MM.1S (cell line): Measurements from ENCODE around the gene USP13.

Experiments
- EZH2phosphoT487 ChIP-seq: fragments of 300-600 bp; sonication (generic); IDR thresholded peaks from 2 replicates; pipeline ENCODE4 v1.6.1; 2018; ENCODE audit warnings: antibody characterized with exemption, low read length
- TF ChIP-seq, protein P1 (sequence below): fragments of 300-600 bp; sonication (generic); IDR thresholded peaks from 2 replicates; pipeline ENCODE4 v1.5.1; 2016; ENCODE audit warnings: antibody characterized with exemption, low read length, mixed read lengths

DNA sequence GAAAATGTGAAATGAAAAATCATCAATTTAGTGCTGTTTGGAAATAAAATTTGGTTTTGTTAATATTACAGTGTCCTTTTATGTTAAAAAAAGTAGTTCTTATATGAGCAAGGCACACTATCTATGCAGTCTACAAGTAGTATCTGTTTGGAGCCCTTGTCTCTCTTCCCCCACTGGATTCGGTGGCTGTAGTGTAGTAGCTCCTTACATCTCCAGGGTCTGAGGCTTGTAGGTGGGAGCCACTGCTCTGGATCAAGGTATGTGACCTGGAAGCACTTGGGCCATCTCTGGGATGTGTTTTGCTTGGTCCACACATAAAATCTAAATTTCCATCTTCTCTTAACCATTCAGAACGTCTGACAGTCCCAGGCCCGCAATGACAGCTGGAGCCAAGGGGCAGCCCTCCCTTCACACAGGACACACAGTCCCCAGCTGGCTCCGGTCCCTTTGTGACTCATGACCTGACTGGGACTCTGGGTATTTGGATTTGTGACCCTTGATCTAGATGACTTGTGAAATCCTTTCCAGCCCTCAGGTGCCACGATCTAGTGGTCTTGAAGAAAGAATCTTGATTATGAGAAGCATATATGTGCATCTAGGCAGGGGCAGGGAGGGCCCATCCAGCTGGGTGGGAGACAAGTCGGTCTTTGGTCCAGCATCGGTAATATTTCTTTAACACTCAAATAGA, 80.0 kb downstream of the USP13 start:
- TF ChIP-seq, protein P1, sequence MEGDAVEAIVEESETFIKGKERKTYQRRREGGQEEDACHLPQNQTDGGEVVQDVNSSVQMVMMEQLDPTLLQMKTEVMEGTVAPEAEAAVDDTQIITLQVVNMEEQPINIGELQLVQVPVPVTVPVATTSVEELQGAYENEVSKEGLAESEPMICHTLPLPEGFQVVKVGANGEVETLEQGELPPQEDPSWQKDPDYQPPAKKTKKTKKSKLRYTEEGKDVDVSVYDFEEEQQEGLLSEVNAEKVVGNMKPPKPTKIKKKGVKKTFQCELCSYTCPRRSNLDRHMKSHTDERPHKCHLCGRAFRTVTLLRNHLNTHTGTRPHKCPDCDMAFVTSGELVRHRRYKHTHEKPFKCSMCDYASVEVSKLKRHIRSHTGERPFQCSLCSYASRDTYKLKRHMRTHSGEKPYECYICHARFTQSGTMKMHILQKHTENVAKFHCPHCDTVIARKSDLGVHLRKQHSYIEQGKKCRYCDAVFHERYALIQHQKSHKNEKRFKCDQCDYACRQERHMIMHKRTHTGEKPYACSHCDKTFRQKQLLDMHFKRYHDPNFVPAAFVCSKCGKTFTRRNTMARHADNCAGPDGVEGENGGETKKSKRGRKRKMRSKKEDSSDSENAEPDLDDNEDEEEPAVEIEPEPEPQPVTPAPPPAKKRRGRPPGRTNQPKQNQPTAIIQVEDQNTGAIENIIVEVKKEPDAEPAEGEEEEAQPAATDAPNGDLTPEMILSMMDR = no peak
- no peak for TF ChIP-seq EZH2phosphoT487
